Type B pancreatic cell (in vitro differentiated cells): ENCODE measurements around the gene STX1B. TPM values are rescaled to one million over a fixed set of nuclear protein-coding genes. Genes with fewer than 3 reads are reported as not detected.
A peak's percentile ranks its signal among the peaks of the same experiment; 100 is the strongest.

Experiments
- DNase-seq: peaks from one replicate; pipeline ENCODE4 v3.0.0; 2021; ENCODE audit warnings: mixed read lengths; ENCODE audit not compliant: unreplicated experiment; ENCODE audit errors: extremely low spot score
- H3K27ac Mint-ChIP-seq: 2 replicates; pipeline ENCODE4 v1.8.0; 2021; ENCODE audit warnings: mild to moderate bottlenecking, mixed read lengths
- H3K27me3 Mint-ChIP-seq: 2 replicates; pipeline ENCODE4 v1.8.0; 2021; ENCODE audit warnings: mixed read lengths
- H3K36me3 Mint-ChIP-seq: 2 replicates; pipeline ENCODE4 v1.8.0; 2021; ENCODE audit warnings: mixed read lengths
- H3K4me1 Mint-ChIP-seq: one replicate; pipeline ENCODE4 v1.8.0; 2021; ENCODE audit warnings: mixed read lengths; ENCODE audit not compliant: unreplicated experiment
- H3K4me3 Mint-ChIP-seq: 2 replicates; pipeline ENCODE4 v1.8.0; 2021; ENCODE audit warnings: mild to moderate bottlenecking, mixed read lengths
- H3K9me3 Mint-ChIP-seq: 2 replicates; pipeline ENCODE4 v1.8.0; 2021; ENCODE audit warnings: mixed read lengths
- total RNA-seq: library from RNA; stranded (reverse); gene quantifications from 2 replicates; pipeline ENCODE4 v1.2.1, GENCODE V29; 2021; ENCODE audit warnings: low replicate concordance
- TF ChIP-seq, protein P1 (sequence below): fragments of 200-600 bp; sonication (generic); conservative IDR thresholded peaks from 2 replicates; pipeline ENCODE4 v1.5.0; 2021; ENCODE audit warnings: antibody characterized with exemption, mild to moderate bottlenecking

STX1B gene
- total RNA-seq, 1 donor from 2014 or later: 9.9 TPM

DNA sequence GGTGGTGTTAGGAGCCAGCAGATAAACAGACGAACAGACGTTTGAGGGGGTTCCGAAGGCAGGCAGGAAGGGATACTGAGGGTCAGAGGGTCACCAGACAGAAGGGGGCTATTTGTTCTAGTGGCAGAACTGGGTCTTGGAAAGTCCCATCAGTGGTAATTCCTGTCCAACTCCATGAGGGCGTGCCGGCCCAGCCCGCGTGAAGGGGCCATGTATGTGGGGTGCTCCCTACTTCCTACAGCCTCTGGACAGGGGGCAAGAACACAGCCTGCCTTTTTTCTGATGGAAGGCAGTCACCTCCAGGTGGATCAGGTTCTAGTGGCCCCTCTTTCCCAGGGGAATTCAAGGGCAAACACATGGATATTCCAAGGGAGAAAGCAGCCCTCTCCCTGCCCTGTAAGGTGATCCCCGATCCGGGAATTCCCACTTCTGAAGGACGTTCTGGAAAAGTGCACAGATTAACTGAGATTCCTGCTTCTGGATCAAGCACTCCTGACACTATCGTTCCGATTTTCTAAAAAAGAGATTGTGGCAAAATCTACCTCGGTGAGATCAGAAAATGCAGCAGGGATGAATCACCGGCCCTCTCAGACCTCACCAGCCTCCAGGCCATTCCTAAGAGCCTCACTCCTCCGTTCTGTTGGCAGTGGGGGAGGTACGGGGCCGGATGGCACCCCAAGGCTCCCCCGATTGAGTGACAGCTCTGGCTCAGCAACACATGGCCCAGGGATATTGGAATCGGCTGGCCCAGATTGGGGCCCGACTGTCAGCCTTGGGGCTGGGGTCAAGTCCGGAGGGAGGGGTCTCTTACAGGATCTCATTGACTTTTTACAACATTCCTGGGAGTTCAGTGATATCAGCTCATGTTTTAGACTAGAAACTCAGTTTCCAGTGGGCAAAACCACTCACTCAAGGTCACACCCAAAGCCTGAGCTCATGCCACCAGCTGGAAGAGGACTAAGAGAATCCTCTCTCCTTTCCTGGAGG is 12.4 kb downstream of the STX1B start:
- Mint-ChIP-seq H3K9me3 (no peaks in the 10 kb centered on the region), H3K36me3 (peaks cover 4% of the 10 kb centered on the region), H3K27me3 (peaks cover 15% of the 10 kb centered on the region), H3K27ac (peak overlapping the region; percentile 21), H3K4me1 (peaks cover 12% of the 10 kb centered on the region), H3K4me3 (peak overlapping the region; percentile 77)
- DNase-seq: no peak
- TF ChIP-seq, protein P1, sequence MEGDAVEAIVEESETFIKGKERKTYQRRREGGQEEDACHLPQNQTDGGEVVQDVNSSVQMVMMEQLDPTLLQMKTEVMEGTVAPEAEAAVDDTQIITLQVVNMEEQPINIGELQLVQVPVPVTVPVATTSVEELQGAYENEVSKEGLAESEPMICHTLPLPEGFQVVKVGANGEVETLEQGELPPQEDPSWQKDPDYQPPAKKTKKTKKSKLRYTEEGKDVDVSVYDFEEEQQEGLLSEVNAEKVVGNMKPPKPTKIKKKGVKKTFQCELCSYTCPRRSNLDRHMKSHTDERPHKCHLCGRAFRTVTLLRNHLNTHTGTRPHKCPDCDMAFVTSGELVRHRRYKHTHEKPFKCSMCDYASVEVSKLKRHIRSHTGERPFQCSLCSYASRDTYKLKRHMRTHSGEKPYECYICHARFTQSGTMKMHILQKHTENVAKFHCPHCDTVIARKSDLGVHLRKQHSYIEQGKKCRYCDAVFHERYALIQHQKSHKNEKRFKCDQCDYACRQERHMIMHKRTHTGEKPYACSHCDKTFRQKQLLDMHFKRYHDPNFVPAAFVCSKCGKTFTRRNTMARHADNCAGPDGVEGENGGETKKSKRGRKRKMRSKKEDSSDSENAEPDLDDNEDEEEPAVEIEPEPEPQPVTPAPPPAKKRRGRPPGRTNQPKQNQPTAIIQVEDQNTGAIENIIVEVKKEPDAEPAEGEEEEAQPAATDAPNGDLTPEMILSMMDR: no peak

DNA sequence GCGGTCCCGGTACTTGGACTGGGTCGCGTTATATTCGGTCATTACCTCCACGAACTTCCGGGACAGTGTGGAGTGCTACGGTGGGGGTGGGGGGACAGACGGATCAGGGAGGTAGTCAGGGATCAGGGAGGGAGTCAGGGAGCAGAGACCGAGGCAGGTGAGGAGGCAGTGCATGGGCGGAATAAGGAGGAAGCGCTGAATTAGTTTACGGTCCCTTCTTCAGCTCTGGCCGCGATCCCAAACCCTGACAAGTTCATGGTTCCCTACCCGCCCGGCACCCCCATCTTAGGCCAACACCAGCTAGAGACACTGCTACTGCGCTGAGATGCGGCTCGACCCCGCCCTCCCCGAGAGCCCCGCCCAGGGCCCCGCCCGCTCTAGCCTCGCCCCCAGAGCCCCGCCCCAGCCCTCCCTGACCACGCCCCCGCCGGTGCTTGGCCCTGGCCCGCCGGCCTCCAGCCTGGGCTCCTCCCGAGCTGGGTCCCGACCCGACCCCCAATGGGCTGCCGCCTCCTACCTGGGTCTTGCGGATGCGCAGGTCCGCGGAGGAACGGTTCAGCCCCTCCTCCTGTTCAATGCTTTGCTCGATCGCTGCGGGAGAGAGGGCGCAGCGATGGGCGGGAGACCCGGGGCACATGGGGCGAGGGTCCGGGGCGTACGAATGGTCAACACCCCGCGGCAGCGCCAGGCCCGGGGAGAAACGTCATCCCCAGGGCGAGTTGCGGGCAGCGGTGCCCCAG is 13.3 kb downstream of the STX1B start:
- Mint-ChIP-seq H3K27ac (no peak overlapping the region), H3K27me3 (peaks cover 13% of the 10 kb centered on the region), H3K36me3 (peaks cover 4% of the 10 kb centered on the region), H3K4me3 (peak overlapping the region; percentile 81), H3K4me1 (peaks cover 10% of the 10 kb centered on the region), H3K9me3 (no peaks in the 10 kb centered on the region)
- no peak for DNase-seq
- TF ChIP-seq, protein P1: no peak

DNA sequence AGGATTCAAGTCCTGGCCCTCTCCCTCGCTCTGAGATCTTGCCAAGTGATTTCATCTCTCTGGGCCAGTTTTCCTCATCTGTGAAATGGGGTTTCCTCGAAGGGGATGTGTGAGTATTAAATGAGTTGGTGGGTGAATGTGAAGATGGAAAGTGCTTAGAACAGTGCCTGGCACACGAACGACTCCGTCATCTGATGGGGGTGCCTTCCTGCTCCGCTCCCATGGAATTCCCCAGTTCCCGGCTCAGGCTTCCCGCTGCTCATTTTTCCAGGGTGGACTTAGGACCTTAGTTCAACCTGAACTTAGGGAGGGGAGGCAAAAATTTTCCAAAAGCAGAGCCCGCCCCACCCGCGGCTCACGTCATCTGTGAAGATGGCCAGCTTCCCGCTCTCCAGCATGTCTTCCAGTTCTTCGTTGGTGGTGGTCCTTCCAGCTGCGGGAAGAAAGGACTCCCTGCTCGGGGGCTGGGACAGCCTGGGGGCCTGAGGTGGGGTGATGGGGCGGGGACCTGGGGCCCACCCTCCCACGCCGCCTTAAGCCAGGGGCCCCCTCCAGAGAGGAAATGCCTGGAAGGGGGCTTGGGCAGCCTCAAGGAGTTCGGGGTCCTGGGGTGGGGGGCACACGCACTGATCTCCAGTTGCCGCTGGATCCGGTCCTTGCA is 14.0 kb downstream of the STX1B start:
- no peak for DNase-seq
- TF ChIP-seq, protein P1: no peak
- peak overlapping the region; percentile 81 for H3K4me3 Mint-ChIP-seq
- H3K36me3 Mint-ChIP-seq: peaks cover 4% of the 10 kb centered on the region
- peaks cover 7% of the 10 kb centered on the region for H3K4me1 Mint-ChIP-seq
- peak overlapping the region; percentile 81 for H3K27ac Mint-ChIP-seq
- H3K9me3 Mint-ChIP-seq: no peaks in the 10 kb centered on the region
- H3K27me3 Mint-ChIP-seq: peaks cover 11% of the 10 kb centered on the region

DNA sequence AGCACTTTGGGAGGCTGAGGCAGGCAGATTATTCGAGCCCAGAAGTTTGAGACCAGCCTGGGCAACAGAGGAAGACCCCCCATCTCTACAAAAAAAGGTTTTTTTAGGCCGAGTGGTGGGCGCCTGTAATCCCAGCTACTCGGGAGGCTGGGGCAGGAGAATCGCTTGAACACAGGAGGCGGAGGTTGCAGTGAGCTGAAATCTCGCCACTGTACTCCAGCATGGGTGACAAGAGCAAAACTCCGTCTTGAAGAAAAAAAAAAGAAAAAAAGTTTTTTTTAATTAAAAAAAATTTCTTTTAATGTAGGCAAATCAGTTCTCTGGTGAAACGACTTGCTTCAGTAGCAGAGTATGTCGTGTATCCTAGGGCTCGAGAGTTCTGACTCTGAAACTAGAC is 14.5 kb downstream of the STX1B start:
- TF ChIP-seq, protein P1: no peak
- Mint-ChIP-seq H3K4me3 (peak overlapping the region; percentile 76), H3K27me3 (peaks cover 11% of the 10 kb centered on the region), H3K27ac (peak overlapping the region; percentile 81), H3K4me1 (peaks cover 7% of the 10 kb centered on the region), H3K9me3 (no peaks in the 10 kb centered on the region), H3K36me3 (peaks cover 4% of the 10 kb centered on the region)
- no peak for DNase-seq

DNA sequence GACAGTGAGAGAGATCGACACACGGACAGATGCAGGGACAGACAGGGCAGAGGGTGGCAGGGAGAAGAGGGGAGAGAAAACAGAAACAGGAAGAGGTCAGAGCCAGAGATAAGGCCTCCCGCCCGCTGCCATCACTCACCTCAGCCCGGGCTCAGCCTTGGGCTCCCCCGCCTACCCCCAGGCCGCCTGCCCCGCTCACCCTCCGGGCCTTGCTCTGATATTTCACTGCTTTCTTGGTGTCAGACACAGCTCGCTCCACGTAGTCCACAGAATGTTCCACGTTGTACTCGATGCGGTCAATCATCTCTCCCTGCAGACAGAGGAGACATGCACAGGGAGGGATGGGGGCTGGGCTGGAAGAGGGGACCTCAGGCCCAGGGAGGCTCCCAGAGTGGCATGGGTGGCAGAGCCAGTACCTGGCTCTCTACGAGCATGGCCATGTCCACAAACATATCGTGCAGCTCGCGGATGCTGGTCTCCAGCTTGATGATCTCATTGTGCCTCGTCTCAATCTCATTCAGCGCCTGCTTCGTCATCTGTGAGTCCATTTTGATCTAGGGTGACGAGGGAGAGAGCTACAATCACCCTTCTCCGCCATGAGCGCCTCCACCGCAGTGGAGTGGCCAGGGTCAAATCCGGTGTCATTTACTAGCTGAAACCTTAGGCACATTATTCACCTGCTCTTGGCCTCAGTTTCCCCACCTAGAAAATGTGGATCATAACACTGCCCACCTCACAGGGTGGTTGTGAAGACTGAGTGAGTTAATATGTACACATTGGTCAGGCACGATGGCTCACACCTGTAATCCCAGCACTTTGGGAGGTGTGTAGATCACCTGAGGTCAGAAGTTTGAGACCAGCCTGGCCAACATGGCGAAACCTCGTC is 17.3 kb downstream of the STX1B start:
- H3K4me3 Mint-ChIP-seq: no peak overlapping the region
- peaks cover 4% of the 10 kb centered on the region for H3K36me3 Mint-ChIP-seq
- peaks cover 4% of the 10 kb centered on the region for H3K4me1 Mint-ChIP-seq
- no peak for DNase-seq
- H3K27me3 Mint-ChIP-seq: peaks cover 11% of the 10 kb centered on the region
- H3K27ac Mint-ChIP-seq: no peak overlapping the region
- no peaks in the 10 kb centered on the region for H3K9me3 Mint-ChIP-seq
- TF ChIP-seq, protein P1: no peak
